H1 (cell line): ENCODE measurements around the gene MYH8. TPM values are rescaled to one million over a fixed set of nuclear protein-coding genes. Genes with fewer than 3 reads are reported as not detected.

Source experiments
- CTCF ChIA-PET: fragments of 300-600 bp; sonication (Branson Sonifier 250); formaldehyde crosslinking; loops from one replicate; lab custom pipeline; 2021; ENCODE audit not compliant: partially characterized antibody; lab: Charles Lee
- POLR2A ChIA-PET: fragments of 300-600 bp; sonication (Branson Sonifier 250); formaldehyde crosslinking; loops from one replicate; lab custom pipeline; 2021; ENCODE audit warnings: inconsistent platforms; ENCODE audit not compliant: partially characterized antibody; lab: Charles Lee
- DNase-seq, 2 experiments: peaks; one replicate each; pipeline versions ENCODE4 v3.0.0 to v3.0.0-alpha.2; 2010 to 2022; ENCODE audit warnings: low spot score in 2 of 2, low read depth in 1 of 2, mixed read lengths in 1 of 2
- FAIRE-seq: peaks from 2 replicates; lab custom pipeline; 2011; peaks lifted over from hg19 to GRCh38; lab: Jason Lieb, UNC
- H2AFZ ChIP-seq: 2 replicates; pipeline ENCODE4 v1.8.1; 2012; ENCODE audit warnings: low read length, inconsistent platforms
- H2AK5ac ChIP-seq: 2 replicates; pipeline ENCODE4 v1.6.1; 2013; ENCODE audit warnings: low read depth, low read length
- H2BK120ac ChIP-seq: replicated peaks from 2 replicates; pipeline ENCODE3; 2013; ENCODE audit warnings: low read depth, low read length, inconsistent platforms
- H2BK12ac ChIP-seq: 2 replicates; pipeline ENCODE4 v1.6.1; 2013; ENCODE audit warnings: low read depth, low read length
- H2BK15ac ChIP-seq: 2 replicates; pipeline ENCODE4 v1.6.1; 2013; ENCODE audit warnings: low read length
- H2BK20ac ChIP-seq: 2 replicates; pipeline ENCODE4 v1.6.1; 2013; ENCODE audit warnings: low read length
- H2BK5ac ChIP-seq: 2 replicates; pipeline ENCODE4 v1.6.1; 2013; ENCODE audit warnings: low read depth, low read length
- H3K14ac ChIP-seq: 2 replicates; pipeline ENCODE4 v1.6.1; 2013; ENCODE audit warnings: inconsistent platforms; ENCODE audit not compliant: insufficient read length
- H3K18ac ChIP-seq: 2 replicates; pipeline ENCODE4 v1.6.1; 2013; ENCODE audit warnings: low read length; ENCODE audit errors: extremely low read depth
- H3K23ac ChIP-seq: 2 replicates; pipeline ENCODE4 v1.6.1; 2013; ENCODE audit warnings: inconsistent platforms; ENCODE audit not compliant: insufficient read length
- H3K23me2 ChIP-seq: 2 replicates; pipeline ENCODE4 v1.6.1; 2013; ENCODE audit warnings: low read depth, low read length
- H3K27ac ChIP-seq: 2 replicates; pipeline ENCODE4 v1.6.1; 2011; ENCODE audit warnings: low read depth, low read length, inconsistent platforms
- H3K27me3 ChIP-seq, 4 experiments: replicated peaks in 1 of 4; 1 replicate in 1 of 4; 2 replicates in 3 of 4; pipeline versions ENCODE4 v1.6.1 to v1.8.1; 2011 to 2013; ENCODE audit warnings: low read length in 3 of 4, mild to moderate bottlenecking in 3 of 4, inconsistent platforms in 2 of 4, mixed read lengths in 2 of 4, moderate library complexity in 1 of 4; ENCODE audit not compliant: control insufficient read depth in 3 of 4, insufficient read depth in 3 of 4; ENCODE audit errors: extremely low read depth in 1 of 4
- H3K36me3 ChIP-seq, 4 experiments: 2 replicates each; pipeline versions ENCODE4 v1.6.1 to v1.8.1; 2011 to 2013; ENCODE audit warnings: mild to moderate bottlenecking in 4 of 4, low read length in 3 of 4, moderate library complexity in 2 of 4, control low read depth in 1 of 4, inconsistent platforms in 1 of 4; ENCODE audit not compliant: insufficient read depth in 4 of 4, control insufficient read depth in 2 of 4
- H3K4ac ChIP-seq: replicated peaks from 2 replicates; pipeline ENCODE3; 2013; ENCODE audit warnings: low read length, low read depth, mixed read lengths, inconsistent platforms; ENCODE audit not compliant: insufficient read length
- H3K4me1 ChIP-seq, 4 experiments: replicated peaks in 1 of 4; 1 replicate in 1 of 4; 2 replicates in 3 of 4; pipeline versions ENCODE4 v1.6.1 to v1.8.1; 2011 to 2013; ENCODE audit warnings: low read length in 3 of 4, inconsistent platforms in 2 of 4, mixed read lengths in 1 of 4; ENCODE audit not compliant: insufficient read depth in 4 of 4, control insufficient read depth in 3 of 4
- H3K4me2 ChIP-seq, 2 experiments: 2 replicates each; pipeline versions ENCODE4 v1.6.1 to v1.8.1; 2011 to 2013; ENCODE audit warnings: low read depth in 2 of 2, low read length in 2 of 2, control low read depth in 1 of 2, inconsistent platforms in 1 of 2, mild to moderate bottlenecking in 1 of 2; ENCODE audit not compliant: insufficient read depth in 1 of 2
- H3K4me3 ChIP-seq, 4 experiments: fragments of 200-600, 300-600 bp in 1 of 4; sonication (generic), shearing (Covaris generic), sonication (Bioruptor Twin) in 1 of 4; 2 replicates each; pipeline versions ENCODE4 v1.5.1 to v1.8.1; 2011 to 2016; ENCODE audit warnings: low read length in 4 of 4, low read depth in 3 of 4, control low read depth in 2 of 4, inconsistent platforms in 2 of 4, mild to moderate bottlenecking in 2 of 4, mixed read lengths in 1 of 4, moderate library complexity in 1 of 4; ENCODE audit not compliant: insufficient read depth in 2 of 4; ENCODE audit errors: extremely low read depth in 1 of 4
- H3K56ac ChIP-seq: replicated peaks from 2 replicates; pipeline ENCODE3; 2013; ENCODE audit warnings: low read depth, mild to moderate bottlenecking, mixed read lengths, low read length, inconsistent platforms; ENCODE audit not compliant: insufficient read length
- H3K79me1 ChIP-seq: 2 replicates; pipeline ENCODE4 v1.6.1; 2013; ENCODE audit warnings: low read depth, low read length, control low read depth
- H3K79me2 ChIP-seq, 2 experiments: 2 replicates each; pipeline versions ENCODE4 v1.6.1 to v1.8.1; 2012 to 2013; ENCODE audit warnings: low read length in 2 of 2, mild to moderate bottlenecking in 2 of 2, inconsistent platforms in 1 of 2; ENCODE audit not compliant: insufficient read depth in 2 of 2, control insufficient read depth in 1 of 2
- H3K9ac ChIP-seq, 4 experiments: replicated peaks in 1 of 4; 1 replicate in 1 of 4; 2 replicates in 3 of 4; pipeline versions ENCODE4 v1.6.1 to v1.8.1; 2011 to 2013; ENCODE audit warnings: low read depth in 3 of 4, low read length in 3 of 4, control low read depth in 2 of 4, mild to moderate bottlenecking in 2 of 4, moderate library complexity in 2 of 4, inconsistent platforms in 1 of 4; ENCODE audit errors: extremely low read depth in 1 of 4
- H3K9me3 ChIP-seq, 2 experiments: 2 replicates each; pipeline versions ENCODE4 v1.6.1 to v1.8.1; 2012 to 2013; ENCODE audit warnings: mild to moderate bottlenecking in 2 of 2, moderate library complexity in 2 of 2, control low read depth in 1 of 2, inconsistent platforms in 1 of 2, low read depth in 1 of 2, low read length in 1 of 2, mixed read lengths in 1 of 2; ENCODE audit not compliant: insufficient read depth in 2 of 2
- H4K20me1 ChIP-seq, 2 experiments: replicated peaks in 1 of 2; 2 replicates each; pipeline versions ENCODE3 to v1.8.1; 2011 to 2013; ENCODE audit warnings: inconsistent platforms in 2 of 2, low read length in 2 of 2, mild to moderate bottlenecking in 1 of 2; ENCODE audit not compliant: insufficient read depth in 2 of 2, control insufficient read depth in 1 of 2
- H4K5ac ChIP-seq: 2 replicates; pipeline ENCODE4 v1.6.1; 2013; ENCODE audit warnings: low read length, low read depth, mixed read lengths, inconsistent platforms; ENCODE audit not compliant: insufficient read length
- H4K8ac ChIP-seq: 2 replicates; pipeline ENCODE4 v1.8.0; 2013; ENCODE audit warnings: mild to moderate bottlenecking, moderate library complexity, low read length, inconsistent platforms; ENCODE audit not compliant: insufficient read depth; ENCODE audit errors: extremely low read depth
- H4K91ac ChIP-seq: replicated peaks from 2 replicates; pipeline ENCODE3; 2013; ENCODE audit warnings: low read length, mixed read lengths, inconsistent platforms; ENCODE audit not compliant: insufficient read length
- ATF2 ChIP-seq: IDR thresholded peaks from 2 replicates; pipeline ENCODE4 v1.6.1; 2012; ENCODE audit warnings: low read length, inconsistent platforms
- BRCA1 ChIP-seq: IDR thresholded peaks from 2 replicates; pipeline ENCODE4 v1.6.1; 2012; ENCODE audit warnings: low read depth, low read length, improper control_type of control experiment
- CEBPB ChIP-seq: IDR thresholded peaks from 2 replicates; pipeline ENCODE4 v1.6.1; 2012; ENCODE audit warnings: low read depth, low read length
- JUN ChIP-seq: IDR thresholded peaks from 2 replicates; pipeline ENCODE4 v1.6.1; 2011; ENCODE audit warnings: low read depth, mild to moderate bottlenecking, improper control_type of control experiment, low read length
- MAX ChIP-seq: IDR thresholded peaks from 2 replicates; pipeline ENCODE4 v1.6.1; 2012; ENCODE audit warnings: inconsistent platforms
- PHF8 ChIP-seq: fragments of 200-600 bp; sonication (generic); conservative IDR thresholded peaks from 2 replicates; pipeline ENCODE4 v1.7.1; 2012; ENCODE audit warnings: low read depth, mild to moderate bottlenecking, inconsistent platforms, low read length, moderate library complexity
- SUZ12 ChIP-seq: fragments of 200-600 bp; sonication (generic); IDR thresholded peaks from 2 replicates; pipeline ENCODE4 v1.6.1; 2012; ENCODE audit warnings: mild to moderate bottlenecking, inconsistent platforms, low read length, moderate library complexity, mixed read lengths
- TBP ChIP-seq: IDR thresholded peaks from 2 replicates; pipeline ENCODE4 v1.6.1; 2011; ENCODE audit warnings: low read depth, low read length, improper control_type of control experiment
- ZNF274 ChIP-seq: IDR thresholded peaks from 2 replicates; pipeline ENCODE4 v1.7.0; 2012; ENCODE audit warnings: low read length, borderline replicate concordance; ENCODE audit errors: extremely low read depth
- WGBS, 2 experiments: shearing (Covaris generic) in 1 of 2; methylation state at CpG; one replicate each; pipeline versions ENCODE4 v1.1.6 to v1.1.7; 2013 to 2015; ENCODE audit warnings: low lambda C conversion rate in 2 of 2, mixed read lengths in 2 of 2, inconsistent platforms in 1 of 2, low coverage in 1 of 2, missing lambda C conversion rate in 1 of 2; ENCODE audit not compliant: insufficient replicate concordance in 2 of 2, insufficient coverage in 1 of 2, insufficient read length in 1 of 2; ENCODE audit errors: extremely low coverage in 1 of 2, missing lambda C conversion rate in 1 of 2; 5-methylcytosine and 5-hydroxymethylcytosine counted together
- polyA plus RNA-seq, 7 experiments: library from polyadenylated mRNA; depleted of rRNA in 3 of 7; stranded (reverse) in 5 of 7; unstranded in 2 of 7; fragments of >200 nt in 5 of 7; fragments of 200-250 nt in 2 of 7; gene quantifications; 1 replicate in 5 of 7; 2 replicates in 1 of 7; 4 replicates in 1 of 7; pipeline versions ENCODE4 v1.2.1 to v1.2.3, GENCODE V29; 2011 to 2013; ENCODE audit warnings: missing spikeins in 2 of 7, mixed read lengths in 2 of 7
- total RNA-seq: library from RNA; stranded (reverse); fragmentation: NEBNext Ultra II Directional; extraction: Animal tissue kit (Norgen Biotek cat#: 25700); gene quantifications from 2 replicates; pipeline ENCODE4 v1.2.1, GENCODE V29; 2021

Gene MYH8
- total and polyA plus RNA-seq, 2 of the 8 experiments (the other 6 are each of a cell fraction or from before 2014, with no cell fraction given), result not detected

GRCh38 chr17:10469459-10469858 is 47.7 kb upstream of the MYH8 start, which contains the start of gene MYH4:
Gene MYH4 (minus strand): TSS chr17:10469559. CDS start chr17:10466745, 2,814 bp downstream.
- CTCF ChIA-PET, result interaction anchor here (0.8 kb wide), 1 partner anchor 149 kb away, joined by 3 read pairs; no protein-coding TSS in a partner anchor
- Histone ChIP-seq H3K79me1 (no peaks in the 10 kb centered on the region), H3K79me2 (no peaks in the 10 kb centered on the region), H2BK120ac (no peak within 1 kb of the TSS), H3K27me3 (no peaks in the 10 kb centered on the region), H3K9ac (no peak within 1 kb of the TSS), H3K4me2 (no peak within 1 kb of the TSS), H2BK15ac (no peak within 1 kb of the TSS), H2BK20ac (no peak within 1 kb of the TSS), H4K91ac (no peak within 1 kb of the TSS), H3K9me3 (no peaks in the 10 kb centered on the region), H3K23me2 (no peaks in the 10 kb centered on the region), H2BK5ac (no peak within 1 kb of the TSS), H3K4me3 (no peak within 1 kb of the TSS), H3K4me1 (no peaks in the 10 kb centered on the region), H3K4ac (no peak within 1 kb of the TSS), H4K5ac (no peak within 1 kb of the TSS), H3K14ac (no peak within 1 kb of the TSS), H3K18ac (no peak within 1 kb of the TSS), H2AK5ac (no peak within 1 kb of the TSS), H2AFZ (no peak within 1 kb of the TSS), H2BK12ac (no peak within 1 kb of the TSS), H3K56ac (no peak within 1 kb of the TSS), H3K23ac (no peak within 1 kb of the TSS), H4K20me1 (no peaks in the 10 kb centered on the region), H3K36me3 (no peaks in the 10 kb centered on the region), H4K8ac (no peak within 1 kb of the TSS), H3K27ac (no peak within 1 kb of the TSS)
- DNase-seq (no peak), FAIRE-seq (no peak)
- POLR2A ChIA-PET, result no interaction called here
- WGBS, 2 experiments, result 94% methylated on average over 1 of the region's 1 CpG; no CpG with 5 or more reads in 1 of the 2 experiments
- TF ChIP-seq JUN (no peak), ZNF274 (no peak), MAX (no peak), ATF2 (no peak), PHF8 (no peak), CEBPB (no peak), TBP (no peak), BRCA1 (no peak), SUZ12 (no peak)
